Measurements from ENCODE around the gene TADA2A. TPM values are rescaled to one million over a fixed set of nuclear protein-coding genes. Genes with fewer than 3 reads are reported as not detected.

The TADA2A gene
- total RNA-seq, 1 experiment from 2014 or later = 24.6 TPM

- Histone ChIP-seq H2AFZ (ENCODE audit: low read depth, low read length, poor library complexity, severe bottlenecking) (no peak overlapping the region), H3K36me3 (ENCODE audit: control insufficient read depth in 1 of 2, insufficient read depth in 2 of 2, low read length in 2 of 2) (peaks cover 8 to 10% of the 10 kb centered on the region in 2 experiments), H3K27me3 (ENCODE audit: insufficient read depth, low read length) (no peaks in the 10 kb centered on the region), H3K27ac (ENCODE audit: low read depth, low read length) (no peak overlapping the region), H3K9me3 (ENCODE audit: control insufficient read depth in 1 of 2, insufficient read depth in 1 of 2, low read depth in 1 of 2, low read length in 2 of 2) (no peaks in the 10 kb centered on the region), H3K4me2 (ENCODE audit: low read length) (no peak overlapping the region), H3K9me2 (ENCODE audit: insufficient read depth) (no peaks in the 10 kb centered on the region), H3K79me2 (ENCODE audit: insufficient read depth, low read length) (no peaks in the 10 kb centered on the region), H3K9ac (ENCODE audit: low read length) (no peak overlapping the region), H3K4me3 (replicated peaks in 1 of 2; ENCODE audit: low read depth in 1 of 2, low read length in 2 of 2) (no peak overlapping the region), H4K20me1 (ENCODE audit: insufficient read depth) (no peaks in the 10 kb centered on the region), H3K4me1 (ENCODE audit: control insufficient read depth in 1 of 2, insufficient read depth in 2 of 2, low read length in 2 of 2) (peaks cover 2 to 20% of the 10 kb centered on the region in 2 experiments; a peak in 2 of 4 replicates)
- DNase-seq (ENCODE audit: low read depth, low spot score) = no peak
- TF ChIP-seq ZFX (IDR thresholded peaks at IDR 0.05) = no peak
- no peak for TF ChIP-seq EZH2phosphoT487 (IDR thresholded peaks at IDR 0.05; ENCODE audit: borderline replicate concordance)
- TF ChIP-seq POLR2A (IDR thresholded peaks at IDR 0.05; ENCODE audit: borderline replicate concordance, extremely low read depth, insufficient read depth, insufficient read length) = no peak
- no peak for TF ChIP-seq YY1 (IDR thresholded peaks at IDR 0.05; ENCODE audit: extremely low read depth, insufficient replicate concordance, low read depth, low read length)
- TF ChIP-seq MAX (IDR thresholded peaks at IDR 0.05) = no peak
- no peak for TF ChIP-seq EGR1 (IDR thresholded peaks at IDR 0.05; ENCODE audit: low read depth)
- TF ChIP-seq CEBPB (IDR thresholded peaks at IDR 0.05; ENCODE audit: low read depth) = no peak
- TF ChIP-seq EZH2 (IDR thresholded peaks at IDR 0.05) = no peak
- no peak for TF ChIP-seq TCF7L2 (IDR thresholded peaks at IDR 0.05; ENCODE audit: borderline replicate concordance, extremely low read depth, insufficient read depth, insufficient read length)
- TF ChIP-seq ATF3 (IDR thresholded peaks at IDR 0.05) = no peak
- TF ChIP-seq CBX3 (IDR thresholded peaks at IDR 0.05; ENCODE audit: low read depth) = no peak
- no peak for TF ChIP-seq REST (IDR thresholded peaks at IDR 0.05; ENCODE audit: low read depth)
- no peak for TF ChIP-seq FOSL1 (IDR thresholded peaks at IDR 0.05; ENCODE audit: low read depth)
- TF ChIP-seq ZNF274 (IDR thresholded peaks at IDR 0.05; ENCODE audit: low read depth, low read length) = no peak
- RAD21 ChIA-PET (ENCODE audit: low non-redundant PET in 1 of 2, low total read pairs in 2 of 2, uncharacterized antibody in 2 of 2, unreplicated experiment in 2 of 2) = no interaction called here
- CTCF ChIA-PET = no interaction called here
- ATAC-seq = no peak
- BruUV-seq (replicated peaks) = no TSS peak
- POLR2A ChIA-PET = no interaction called here
- intact Hi-C loops (cut with micrococcal nuclease) = no loop called here
Measured at GRCh38 chr17:37462492-37462891, 55.8 kb downstream of the TADA2A start.
